Activated CD4-positive, alpha-beta T cell treated with anti-CD3 and anti-CD28 coated beads, Interleukin-2, amount 50 U/mL, for 48 hours (primary cell): ENCODE data around the gene SMIM28.
"Not testable (repeated sequence)": the region's sequence is repeated elsewhere in the genome, so short reads cannot be mapped to it uniquely, and the experiment has no call there.

Source experiments
- DNase-seq, 2 experiments: peaks; one replicate each; pipeline ENCODE4 v3.0.0-alpha.2; 2020

The SMIM28 gene

GRCh38 chr6:138406443-138406842 is 28.7 kb downstream of the SMIM28 start:
- DNase-seq = no peak

GRCh38 chr6:138410048-138410735 is 32.5 kb downstream of the SMIM28 start:
- no peak for DNase-seq

DNA sequence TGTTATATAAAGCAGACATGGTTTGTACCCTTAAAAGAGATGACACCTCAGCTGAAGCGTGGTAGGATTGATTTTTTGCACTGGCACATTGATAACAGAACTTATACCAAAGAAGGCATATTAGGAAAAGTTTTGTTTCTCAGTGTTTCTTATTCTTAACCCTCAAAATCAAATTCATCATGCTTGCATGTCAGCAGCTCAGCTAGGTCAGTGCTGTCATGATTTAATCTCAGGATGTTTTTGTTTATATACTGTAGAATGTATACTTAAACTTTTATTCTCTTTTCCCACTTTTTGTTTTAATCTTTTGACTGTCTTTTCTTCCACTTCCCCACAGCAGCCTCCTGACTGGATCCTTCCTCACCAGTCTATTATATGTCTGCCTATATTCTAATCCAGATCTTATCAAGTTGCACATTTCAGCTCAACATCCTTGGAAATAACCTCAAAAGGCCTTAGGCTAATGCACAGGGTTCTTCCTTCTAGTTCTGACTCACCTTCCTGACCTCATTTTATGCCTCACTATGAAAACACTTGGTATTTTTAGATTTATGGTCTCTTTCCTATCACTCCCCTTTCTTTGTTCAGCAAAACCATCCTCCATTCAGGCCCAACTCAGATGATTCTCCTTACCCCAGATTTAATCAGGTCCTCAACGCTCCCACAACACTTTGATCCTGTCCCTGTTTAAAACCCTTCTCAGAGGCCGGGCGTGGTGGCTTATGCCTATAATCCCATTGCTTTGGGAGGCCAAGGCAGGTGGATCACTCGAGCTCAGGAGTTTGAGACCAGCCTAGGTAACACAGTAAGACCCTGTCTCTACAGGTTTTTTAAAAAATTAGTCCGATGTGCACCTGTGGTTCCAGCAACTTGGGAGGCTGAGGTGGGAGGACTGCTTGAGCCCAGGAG is 33.5 kb downstream of the SMIM28 start:
- DNase-seq = peak; percentile 8 to 21

- no peak for DNase-seq
These were observed 37.4 kb downstream of the SMIM28 start for GRCh38 chr6:138415125-138415524.

- no peak for DNase-seq
These were observed 38.5 kb downstream of the SMIM28 start for GRCh38 chr6:138416206-138416605.

GRCh38 chr6:138417493-138418117 is 39.9 kb downstream of the SMIM28 start:
- DNase-seq = no peak

GRCh38 chr6:138418118-138418742 is 40.5 kb downstream of the SMIM28 start:
- no peak for DNase-seq

GRCh38 chr6:138419766-138420165 is 42.1 kb downstream of the SMIM28 start:
- no peak for DNase-seq

DNA sequence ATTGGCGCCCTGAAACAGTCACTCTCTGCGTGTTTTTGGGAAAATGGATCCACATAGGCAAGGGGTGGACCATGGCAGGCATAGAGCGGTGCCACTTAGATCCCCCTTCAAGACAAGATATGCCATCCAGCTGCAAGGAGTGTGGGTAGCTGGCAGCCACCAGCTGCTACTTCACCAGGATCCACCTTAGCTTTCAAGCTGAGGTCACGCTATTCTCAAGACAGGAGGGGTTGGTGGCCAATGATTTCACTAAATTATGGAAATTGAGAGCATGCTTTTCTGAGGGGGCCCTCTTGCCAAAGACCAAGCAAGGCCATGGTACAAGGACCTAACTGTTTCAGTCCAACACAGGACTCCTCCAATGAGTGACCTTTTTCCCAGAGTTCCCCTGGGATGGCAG is 42.7 kb downstream of the SMIM28 start:
- no peak for DNase-seq

DNA sequence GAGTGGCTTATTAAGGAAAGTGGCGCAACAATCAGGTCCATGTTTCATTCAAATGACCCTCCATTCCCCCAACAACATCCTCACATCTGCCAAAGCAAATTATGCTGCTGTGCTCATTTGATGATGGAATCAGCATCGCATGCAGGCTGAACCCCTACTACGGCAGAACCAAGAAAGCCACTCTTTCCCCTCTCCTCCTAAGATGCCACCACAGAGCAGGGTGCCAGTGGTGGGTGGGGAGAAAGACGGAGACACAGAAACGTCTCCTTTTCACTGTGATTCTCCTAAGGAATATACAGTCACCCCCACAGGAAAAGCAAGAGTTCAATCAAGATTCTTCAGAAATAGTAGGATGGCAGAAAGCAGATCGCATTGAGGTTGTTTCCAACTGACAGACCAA is 43.4 kb downstream of the SMIM28 start:
- DNase-seq = no peak

- DNase-seq = no peak
These were observed 43.9 kb downstream of the SMIM28 start for GRCh38 chr6:138421608-138422007.

DNA sequence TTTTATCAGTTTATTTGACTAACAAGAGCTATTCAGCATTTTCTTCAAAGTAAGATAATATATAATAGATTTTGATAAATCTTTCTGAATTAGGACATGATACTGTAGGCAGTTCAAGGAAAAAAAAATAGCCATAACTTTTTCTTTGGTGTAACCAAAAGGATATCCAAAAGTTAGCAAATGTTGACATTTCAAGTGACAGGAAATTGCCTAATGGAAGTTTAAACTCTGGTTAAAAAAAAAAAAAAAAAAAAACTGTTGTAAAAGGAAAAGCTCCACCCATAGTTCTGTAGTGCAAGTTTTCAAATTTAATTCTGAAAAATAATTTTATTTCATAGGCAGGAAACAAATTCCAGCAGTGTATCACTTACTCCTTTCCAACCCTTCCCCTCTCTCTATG is 45.2 kb downstream of the SMIM28 start:
- no peak for DNase-seq

DNA sequence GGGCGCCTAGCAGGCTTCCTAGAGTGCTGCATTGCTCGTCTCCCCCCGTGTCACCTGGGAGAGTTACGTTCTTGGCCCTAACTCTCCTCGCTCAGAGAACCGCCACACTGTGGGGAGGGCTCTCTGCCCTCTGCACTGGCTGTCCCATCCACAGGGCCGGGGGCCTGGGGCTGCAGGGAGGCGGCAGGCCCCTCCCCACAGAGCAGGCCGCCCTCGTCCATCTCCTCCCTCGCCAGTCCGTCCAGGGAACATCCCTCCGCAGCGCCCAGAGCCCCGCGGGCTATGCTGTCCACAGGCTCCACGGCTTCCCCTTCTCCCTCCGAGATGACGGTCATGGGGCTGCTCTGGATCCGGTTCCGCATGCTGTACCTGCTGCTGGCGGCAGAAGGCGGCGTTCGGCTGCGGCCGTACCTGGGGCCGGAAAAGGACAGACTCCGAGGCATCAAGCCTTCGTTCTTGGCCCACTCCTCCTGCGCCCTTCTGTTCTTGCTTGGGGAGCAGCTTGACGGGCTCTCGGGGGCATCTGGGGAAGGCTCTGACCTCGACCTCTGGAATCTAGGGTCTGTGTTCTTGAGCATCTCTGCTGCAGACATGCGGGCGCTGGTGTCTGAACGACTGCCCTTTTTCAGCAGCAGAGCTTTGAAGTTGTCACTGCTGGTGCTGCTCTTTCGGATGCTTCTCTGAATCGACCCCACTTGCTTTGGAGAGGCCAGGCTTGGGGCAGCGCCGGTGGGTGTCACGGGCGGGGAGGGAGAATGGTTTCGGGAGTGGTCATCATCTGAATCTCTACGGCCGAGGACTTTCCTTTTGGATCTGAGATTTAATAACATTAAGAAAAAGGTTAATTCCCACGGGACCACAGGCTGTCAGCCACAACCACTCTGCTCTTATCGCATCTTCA is 46.5 kb downstream of the SMIM28 start:
- no peak for DNase-seq

- DNase-seq = not testable (repeated sequence)
These were observed 47.6 kb downstream of the SMIM28 start for GRCh38 chr6:138425256-138425655.

- no peak for DNase-seq
These were observed 48.9 kb downstream of the SMIM28 start for GRCh38 chr6:138426500-138427123.

DNA sequence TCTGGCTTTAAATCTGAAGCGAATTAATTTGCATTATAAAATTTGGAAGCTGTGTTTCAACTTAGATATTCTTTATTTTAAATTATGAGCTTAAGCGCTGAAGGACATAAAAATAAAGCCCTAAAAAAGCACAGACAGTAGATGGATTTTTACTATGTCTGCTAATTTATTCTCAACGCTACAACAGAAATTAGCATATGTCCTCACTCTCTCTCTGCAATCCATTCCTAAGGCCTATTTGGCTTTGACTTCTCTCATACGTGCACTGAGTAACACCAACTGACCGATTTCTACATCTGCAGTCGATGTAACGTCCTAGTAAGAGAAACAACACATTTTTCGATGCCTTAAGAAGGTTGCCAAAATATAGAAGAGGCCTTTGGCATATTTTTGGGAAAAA is 50.0 kb downstream of the SMIM28 start:
- no peak for DNase-seq

GRCh38 chr6:138428944-138429598 is 51.4 kb downstream of the SMIM28 start:
- no peak for DNase-seq

- no peak for DNase-seq
These were observed 52.1 kb downstream of the SMIM28 start for GRCh38 chr6:138429761-138430160.

- DNase-seq = no peak
These were observed 52.8 kb downstream of the SMIM28 start for GRCh38 chr6:138430361-138431145.
